Heart right ventricle (tissue), 16 donors: ENCODE results near the gene ACOT6. TPM values are rescaled to one million over a fixed set of nuclear protein-coding genes. Genes with fewer than 3 reads are reported as not detected.

Experiments
- ATAC-seq, 8 donors: fragments of 200-7000 bp; cut with Tn5 transposase; one replicate each; pipeline ENCODE4 v1.9.1; 2020; ENCODE audit warnings: mild to moderate bottlenecking in 8 of 8, moderate library complexity in 8 of 8, moderate number of reproducible peaks in 1 of 8
- DNase-seq, 2 donors: peaks; one replicate each; pipeline ENCODE4 v3.0.0-alpha.2; 2020
- H3K27ac ChIP-seq, 10 donors: fragments of 200-600 bp; sonication (generic) in 2 of 10; one replicate each; pipeline versions ENCODE4 v1.5.0 to v1.8.0; 2020 to 2022; ENCODE audit warnings: mild to moderate bottlenecking in 3 of 10
- H3K27me3 ChIP-seq, 7 donors: fragments of 200-600 bp; one replicate each; pipeline ENCODE4 v1.8.0; 2021 to 2022; ENCODE audit warnings: mild to moderate bottlenecking in 2 of 7
- H3K36me3 ChIP-seq, 9 donors: fragments of 200-600 bp; sonication (generic) in 1 of 9; one replicate each; pipeline versions ENCODE4 v1.5.0 to v1.8.0; 2020 to 2022; ENCODE audit warnings: mild to moderate bottlenecking in 2 of 9
- H3K4me1 ChIP-seq, 9 donors: fragments of 200-600 bp; sonication (generic) in 1 of 9; one replicate each; pipeline versions ENCODE4 v1.5.0 to v1.8.0; 2020 to 2022; ENCODE audit warnings: mild to moderate bottlenecking in 4 of 9
- H3K4me3 ChIP-seq, 10 donors: fragments of 200-600 bp; sonication (generic) in 2 of 10; one replicate each; pipeline versions ENCODE4 v1.5.0 to v1.8.0; 2020 to 2022; ENCODE audit warnings: mild to moderate bottlenecking in 7 of 10, moderate library complexity in 2 of 10
- H3K9me3 ChIP-seq, 11 donors: fragments of 200-600 bp in 10 of 11; sonication (generic) in 2 of 11; one replicate each; pipeline versions ENCODE4 v1.5.0 to v1.8.0; 2013 to 2022; ENCODE audit warnings: mild to moderate bottlenecking in 2 of 11, control low read depth in 1 of 11, moderate library complexity in 1 of 11
- CTCF ChIP-seq, 9 donors: fragments of 200-600 bp; sonication (generic) in 2 of 9; IDR thresholded peaks; one replicate each; pipeline versions ENCODE4 v1.5.0 to v1.8.0; 2021 to 2022; ENCODE audit warnings: antibody characterized with exemption in 9 of 9, mild to moderate bottlenecking in 5 of 9, moderate library complexity in 1 of 9
- WGBS, 2 donors: extraction: QIAGEN DNeasy Blood & Tissue Kit; methylation state at CpG; one replicate each; pipeline ENCODE4 v1.1.7; 2013; ENCODE audit warnings: inconsistent platforms in 1 of 2; 5-methylcytosine and 5-hydroxymethylcytosine counted together
- intact Hi-C, 10 donors: fragments of 100-400 bp; cut with DNase I; formaldehyde crosslinking; loops; one replicate each; pipeline versions ENCODE4 v1.11.1 to v1.14.2; 2022
- polyA plus RNA-seq, 2 donors: library from polyadenylated mRNA; stranded (reverse); fragments of 200-250 nt; gene quantifications; one replicate each; pipeline ENCODE4 v1.2.3, GENCODE V29; 2013
- total RNA-seq, 10 donors: library from RNA; stranded (reverse); fragmentation: NEBNext Ultra II Directional in 3 of 10; extraction: Animal tissue kit (Norgen Biotek cat#: 25700) in 3 of 10; gene quantifications; one replicate each; pipeline versions ENCODE4 v1.2.1 to v1.2.4, GENCODE V29; 2021 to 2023
- donor health status: Arrhythmogenic right ventricular cardiomyopathy.
- donor health status: ischemic (EF 13 %, LVEDD 7.1; RV severe dilation, severe dysfunction).
- donor health status: healthy with polysubstance abuse.
- donor health status: DM: no; HTN: yes; CAD: no.
- donor health status: DM: no; HTN: no; CAD: no.
- donor health status: ischemic (EF 25% LVEDD 6.9; RV normal size, moderate dysfunction).
- donor health status: ischemic (EF 25% LVEDD 5.7; RV mildly dilated, moderate dysfunction).
- donor health status: healthy.
- donor health status: DM: yes; HTN: yes; CAD: no.
- donor health status: Ischemic cardiomyopathy.
- donor health status: ischemic (EF 35%, LVEDD 5.7; RV mildly dilated, moderate dysfunction).
- donor health status: nonischemic (EF 11% LVEDD 7.7; RV severe dilation, severe dysfunction).
- donor health status: DM: yes; HTN: yes; CAD: no.
- donor health status: PGD.
- donor health status: ischemic (EF 29% LVEDD 5.4; RV normal size, mild dysfunction).
- donor health status: nonischemic (EF 23%, LVEDD 6.1; RV moderate dilation, normal function).

Gene ACOT6
- total and polyA plus RNA-seq, 12 donors = not detected

DNA sequence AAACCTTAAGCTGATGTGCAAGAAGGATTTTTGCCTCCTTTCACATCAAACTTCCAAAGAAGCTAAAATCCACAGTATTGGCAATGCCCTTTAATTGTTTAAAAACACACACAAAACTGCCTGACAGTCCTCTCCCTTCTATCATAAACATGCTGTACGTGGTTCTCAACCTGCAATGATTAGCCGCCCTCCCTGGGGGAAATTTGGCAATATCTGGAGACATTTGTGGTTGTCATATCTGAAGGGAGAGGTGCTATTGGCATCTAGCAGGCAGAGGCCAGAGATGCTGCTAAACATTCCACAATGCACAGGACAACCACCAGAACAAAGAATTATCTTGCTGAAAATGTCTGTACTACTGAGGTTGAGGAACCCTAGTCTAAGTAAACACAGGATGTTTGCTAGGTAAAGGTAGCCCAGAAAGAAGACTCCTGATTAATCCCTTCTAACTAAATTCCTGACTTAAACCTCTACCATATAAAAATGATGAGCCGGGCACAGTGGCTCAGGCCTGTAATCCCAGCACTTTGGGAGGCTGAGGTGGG, 1.2 kb downstream of the ACOT6 start:
- intact Hi-C loops = no loop called here
- Histone ChIP-seq H3K27ac (peak overlapping the region in 2 of 10 donors; percentile 76 to 81), H3K4me3 (peak overlapping the region in 6 of 10 donors; percentile 61 to 67 (median 64)), H3K9me3 (peaks cover 0 to 5% (median 0%) of the 10 kb centered on the region in 11 donors), H3K4me1 (peaks cover 0 to 11% (median 0%) of the 10 kb centered on the region in 9 donors), H3K27me3 (peaks cover 0 to 8% (median 0%) of the 10 kb centered on the region in 7 donors), H3K36me3 (no peaks in the 10 kb centered on the region)
- ATAC-seq (no peak), DNase-seq (no peak)
- TF ChIP-seq CTCF (IDR thresholded peaks at IDR 0.05) = no peak
- WGBS, 2 donors = 89 to 97% methylated on average over 3 of the region's 3 CpGs

- H3K36me3 ChIP-seq = no peaks in the 10 kb centered on the region
- intact Hi-C loops = no loop called here
- no peak for TF ChIP-seq CTCF (IDR thresholded peaks at IDR 0.05)
- DNase-seq (no peak), ATAC-seq (no peak)
- no peaks in the 10 kb centered on the region for H3K9me3 ChIP-seq
- no peak overlapping the region for H3K4me3 ChIP-seq
- peaks cover 0 to 10% (median 0%) of the 10 kb centered on the region in 9 donors for H3K4me1 ChIP-seq
- no peak overlapping the region for H3K27ac ChIP-seq
- 81 to 82% methylated on average over 4 of the region's 4 CpGs for WGBS, 2 donors
- H3K27me3 ChIP-seq = peaks cover 0 to 8% (median 0%) of the 10 kb centered on the region in 7 donors
These were observed 4.5 kb downstream of the ACOT6 start for GRCh38 chr14:73616831-73617230.

- no peaks in the 10 kb centered on the region for H3K9me3 ChIP-seq
- ATAC-seq (no peak), DNase-seq (no peak)
- no peak for TF ChIP-seq CTCF (IDR thresholded peaks at IDR 0.05)
- no peak overlapping the region for H3K27ac ChIP-seq
- no peaks in the 10 kb centered on the region for H3K27me3 ChIP-seq
- WGBS, 2 donors = 81 to 96% methylated on average over 1 of the region's 1 CpG
- H3K4me3 ChIP-seq = no peak overlapping the region
- intact Hi-C loops = no loop called here
- H3K4me1 ChIP-seq = no peaks in the 10 kb centered on the region
- no peaks in the 10 kb centered on the region for H3K36me3 ChIP-seq
These were observed 7.2 kb downstream of the ACOT6 start for GRCh38 chr14:73619524-73619923.

GRCh38 chr14:73620268-73620667, 8.0 kb downstream of the ACOT6 start:
- no peaks in the 10 kb centered on the region for H3K9me3 ChIP-seq
- intact Hi-C loops = no loop called here
- no peak overlapping the region for H3K27ac ChIP-seq
- ATAC-seq (peak in 1 of 8 donors; percentile 35), DNase-seq (no peak)
- no peaks in the 10 kb centered on the region for H3K4me1 ChIP-seq
- no peaks in the 10 kb centered on the region for H3K27me3 ChIP-seq
- H3K4me3 ChIP-seq = no peak overlapping the region
- TF ChIP-seq CTCF (IDR thresholded peaks at IDR 0.05) = no peak
- WGBS, 2 donors = 88 to 89% methylated on average over 10 of the region's 10 CpGs
- H3K36me3 ChIP-seq = no peaks in the 10 kb centered on the region
